K562 (cell line): Measurements from ENCODE around the gene DOK1. TPM values are rescaled to one million over a fixed set of nuclear protein-coding genes. Genes with fewer than 3 reads are reported as not detected.

Experiments used
- CHD2 ChIP-seq: IDR thresholded peaks from 2 replicates; pipeline ENCODE4 v1.6.1; 2011; ENCODE audit warnings: low read depth, low read length
- CTBP1 ChIP-seq: fragments of 450-650 bp; IDR thresholded peaks from 2 replicates; pipeline ENCODE4 v1.6.1; 2016; ENCODE audit warnings: borderline replicate concordance
- ESRRA ChIP-seq: fragments of 450-650 bp; IDR thresholded peaks from 2 replicates; pipeline ENCODE4 v1.6.1; 2014; ENCODE audit warnings: low read depth, mild to moderate bottlenecking, moderate library complexity, borderline replicate concordance
- FOXJ3 ChIP-seq: sonication (generic); formaldehyde crosslinking; IDR thresholded peaks from 2 replicates; pipeline ENCODE4 v1.4.0; 2020; ENCODE audit warnings: mild to moderate bottlenecking, missing genetic modification reagents
- IRF2 ChIP-seq: sonication (generic); formaldehyde crosslinking; IDR thresholded peaks from 2 replicates; pipeline ENCODE4 v1.8.1; 2022; ENCODE audit warnings: mild to moderate bottlenecking, missing genetic modification reagents
- LARP7 ChIP-seq: fragments of 450-650 bp; IDR thresholded peaks from 2 replicates; pipeline ENCODE4 v1.6.1; 2016
- MTA1 ChIP-seq: fragments of 450-650 bp; IDR thresholded peaks from 2 replicates; pipeline ENCODE4 v1.6.1; 2017; ENCODE audit warnings: borderline replicate concordance
- PRMT5 ChIP-seq: sonication (generic); formaldehyde crosslinking; IDR thresholded peaks from 2 replicates; pipeline ENCODE4 v1.5.0; 2020; ENCODE audit warnings: missing genetic modification reagents
- SMARCE1 ChIP-seq: fragments of 450-650 bp; IDR thresholded peaks from 2 replicates; pipeline ENCODE4 v1.7.1; 2016; ENCODE audit warnings: mild to moderate bottlenecking
- SOX6 ChIP-seq: fragments of 450-650 bp; IDR thresholded peaks from 2 replicates; pipeline ENCODE4 v1.6.1; 2014; ENCODE audit warnings: mild to moderate bottlenecking
- TEAD1 ChIP-seq, 2 experiments: fragments of 450-650 bp in 1 of 2; sonication (generic) in 1 of 2; formaldehyde crosslinking; IDR thresholded peaks; 2 replicates each; pipeline versions ENCODE4 v1.4.0 to v1.8.0; 2020 to 2022; ENCODE audit warnings: mild to moderate bottlenecking in 2 of 2, missing genetic modification reagents in 1 of 2
- TFAM ChIP-seq: fragments of 250-450 bp; sonication (Bioruptor Pico); conservative IDR thresholded peaks from 2 replicates; pipeline ENCODE4 v1.5.0; 2021; ENCODE audit warnings: mild to moderate bottlenecking, moderate library complexity
- USF2 ChIP-seq: sonication (generic); formaldehyde crosslinking; IDR thresholded peaks from 2 replicates; pipeline ENCODE4 v1.5.0; 2020; ENCODE audit warnings: missing genetic modification reagents
- ZBTB7A ChIP-seq: IDR thresholded peaks from 2 replicates; pipeline ENCODE4 v1.6.1; 2011; ENCODE audit warnings: low read depth, mild to moderate bottlenecking, low read length, moderate library complexity, borderline replicate concordance; ENCODE audit not compliant: control insufficient read depth
- ZBTB9 ChIP-seq: fragments of 450-650 bp; formaldehyde crosslinking; IDR thresholded peaks from 2 replicates; pipeline ENCODE4 v1.4.0; 2020; ENCODE audit warnings: mild to moderate bottlenecking, moderate library complexity
- ZNF263 ChIP-seq: sonication (generic); formaldehyde crosslinking; IDR thresholded peaks from 2 replicates; pipeline ENCODE4 v1.8.0; 2022; ENCODE audit warnings: mild to moderate bottlenecking, missing genetic modification reagents, borderline replicate concordance
- polyA plus RNA-seq, 8 experiments: library from polyadenylated mRNA; depleted of rRNA in 4 of 8; stranded (reverse) in 5 of 8; unstranded in 3 of 8; fragments of >200 nt; fragmentation: Nextera tagmentation in 2 of 8; fragmentation: Illumina TruSeq in 1 of 8; extraction: Ambion mirVana in 2 of 8; extraction: Trizol in 1 of 8; gene quantifications; 2 replicates each; pipeline versions ENCODE4 v1.2.1 to v1.2.3, GENCODE V29; 2011 to 2014; ENCODE audit warnings: inconsistent platforms in 1 of 8, missing spikeins in 1 of 8
- total RNA-seq, 7 experiments: library from RNA; depleted of rRNA in 6 of 7; stranded (reverse); fragments of >200 nt in 6 of 7; fragmentation: Illumina TruSeq in 2 of 7; extraction: Trizol in 2 of 7; gene quantifications; 2 replicates each; pipeline versions ENCODE4 v1.2.1 to v1.2.3, GENCODE V29; 2011 to 2021; ENCODE audit warnings: low replicate concordance in 1 of 7
- TF ChIP-seq, protein P1 (sequence below): fragments of 450-650 bp; IDR thresholded peaks from 2 replicates; pipeline ENCODE4 v1.7.1; 2018; ENCODE audit warnings: mild to moderate bottlenecking, low read depth; ENCODE audit not compliant: partially characterized antibody
- TF ChIP-seq, protein P2 (sequence below): sonication (generic); formaldehyde crosslinking; IDR thresholded peaks from 2 replicates; pipeline ENCODE4 v1.8.0; 2022; ENCODE audit warnings: mild to moderate bottlenecking, missing genetic modification reagents
- TF ChIP-seq, protein P3 (sequence below): fragments of 250-450 bp; sonication (Bioruptor Pico); IDR thresholded peaks from 2 replicates; pipeline ENCODE4 v1.5.0; 2021

DOK1 gene
- total and polyA plus RNA-seq, 9 of the 15 experiments (the other 6 are each of a cell fraction or from before 2014, with no cell fraction given): 0.59 to 36.4 (median 16.1) TPM

DNA sequence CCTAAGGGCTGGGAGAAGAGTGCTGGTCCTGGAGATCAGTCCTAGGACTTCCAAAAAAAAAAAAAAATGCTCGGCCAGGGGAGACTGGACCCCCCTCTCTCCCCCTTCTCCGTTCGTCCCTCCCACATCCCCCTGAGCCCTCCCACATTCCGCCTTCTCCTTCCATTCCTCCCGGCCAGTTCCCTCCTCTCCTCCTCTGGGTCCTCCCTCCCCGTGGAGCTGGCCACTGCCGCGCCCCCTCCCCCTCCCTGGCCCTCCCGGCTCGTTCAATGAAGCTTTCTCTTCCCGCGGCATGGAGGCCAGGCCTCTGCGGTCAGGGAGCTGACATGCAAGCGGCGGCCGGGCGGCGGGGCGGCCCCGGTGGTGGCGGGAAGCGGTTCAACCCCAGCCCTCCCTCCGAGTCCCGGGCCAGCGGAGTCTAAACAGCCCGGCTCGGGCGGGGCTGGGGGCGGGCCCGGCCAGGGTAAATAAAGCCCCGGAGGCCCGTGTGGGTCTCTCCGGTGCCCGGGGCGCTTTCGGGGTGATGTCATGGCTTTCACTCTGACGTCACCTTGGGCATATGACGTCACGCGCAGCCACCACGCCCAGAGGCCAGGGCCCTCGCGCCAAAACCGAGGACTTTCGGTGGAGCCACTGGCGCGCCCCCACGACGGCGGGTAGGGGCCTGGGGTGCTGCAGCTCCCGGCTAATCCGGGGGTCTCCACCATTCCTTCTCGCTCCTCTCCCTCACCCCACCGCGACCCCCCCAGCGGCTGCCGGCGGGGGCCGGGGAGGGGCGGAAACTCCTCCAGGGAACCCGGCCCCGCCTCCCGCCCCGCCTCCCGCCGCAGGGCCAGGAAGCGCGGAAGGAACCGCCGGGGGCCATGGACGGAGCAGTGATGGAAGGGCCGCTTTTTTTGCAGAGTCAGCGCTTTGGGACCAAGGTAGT, at the start of gene DOK1, which contains the start of gene LOXL3 (continued):
- TF ChIP-seq CHD2: 0 out of 2 replicates have a peak, but pooled peaks have one; percentile 26
- no peak for TF ChIP-seq LARP7
- 0 out of 2 replicates have a peak, but pooled peaks have one; percentile 40 for TF ChIP-seq ZBTB9 (CRISPR knock-in tag)
- TF ChIP-seq IRF2 (CRISPR knock-in tag): no peak
- no peak for TF ChIP-seq FOXJ3
- peak; percentile 27; the same call in 1 of the 2 replicates for TF ChIP-seq ZNF263 (CRISPR knock-in tag)
- TF ChIP-seq MTA1: peak; percentile 77
- TF ChIP-seq ESRRA: peak; percentile 82
- TF ChIP-seq TEAD1 (CRISPR knock-in tag; IDR thresholded peaks at IDR 0.05): peak in 1 of 2 experiments; percentile 2; a peak in 1 of 4 replicates
- peak; percentile 15; the same call in 1 of the 2 replicates for TF ChIP-seq SOX6
- TF ChIP-seq, protein P1, sequence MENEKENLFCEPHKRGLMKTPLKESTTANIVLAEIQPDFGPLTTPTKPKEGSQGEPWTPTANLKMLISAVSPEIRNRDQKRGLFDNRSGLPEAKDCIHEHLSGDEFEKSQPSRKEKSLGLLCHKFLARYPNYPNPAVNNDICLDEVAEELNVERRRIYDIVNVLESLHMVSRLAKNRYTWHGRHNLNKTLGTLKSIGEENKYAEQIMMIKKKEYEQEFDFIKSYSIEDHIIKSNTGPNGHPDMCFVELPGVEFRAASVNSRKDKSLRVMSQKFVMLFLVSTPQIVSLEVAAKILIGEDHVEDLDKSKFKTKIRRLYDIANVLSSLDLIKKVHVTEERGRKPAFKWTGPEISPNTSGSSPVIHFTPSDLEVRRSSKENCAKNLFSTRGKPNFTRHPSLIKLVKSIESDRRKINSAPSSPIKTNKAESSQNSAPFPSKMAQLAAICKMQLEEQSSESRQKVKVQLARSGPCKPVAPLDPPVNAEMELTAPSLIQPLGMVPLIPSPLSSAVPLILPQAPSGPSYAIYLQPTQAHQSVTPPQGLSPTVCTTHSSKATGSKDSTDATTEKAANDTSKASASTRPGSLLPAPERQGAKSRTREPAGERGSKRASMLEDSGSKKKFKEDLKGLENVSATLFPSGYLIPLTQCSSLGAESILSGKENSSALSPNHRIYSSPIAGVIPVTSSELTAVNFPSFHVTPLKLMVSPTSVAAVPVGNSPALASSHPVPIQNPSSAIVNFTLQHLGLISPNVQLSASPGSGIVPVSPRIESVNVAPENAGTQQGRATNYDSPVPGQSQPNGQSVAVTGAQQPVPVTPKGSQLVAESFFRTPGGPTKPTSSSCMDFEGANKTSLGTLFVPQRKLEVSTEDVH: peak; percentile 95
- 0 out of 2 replicates have a peak, but pooled peaks have one; percentile 21 for TF ChIP-seq SMARCE1
- TF ChIP-seq CTBP1: peak; percentile 42; the same call in 1 of the 2 replicates
- TF ChIP-seq PRMT5 (CRISPR knock-in tag): no peak
- TF ChIP-seq ZBTB7A: peak; percentile 50; the same call in 1 of the 2 replicates
- TF ChIP-seq, protein P2, sequence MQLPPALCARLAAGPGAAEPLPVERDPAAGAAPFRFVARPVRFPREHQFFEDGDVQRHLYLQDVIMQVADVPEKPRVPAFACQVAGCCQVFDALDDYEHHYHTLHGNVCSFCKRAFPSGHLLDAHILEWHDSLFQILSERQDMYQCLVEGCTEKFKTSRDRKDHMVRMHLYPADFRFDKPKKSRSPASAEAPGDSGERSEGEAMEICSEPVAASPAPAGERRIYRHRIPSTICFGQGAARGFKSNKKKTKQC: peak; percentile 61; the same call in 1 of the 2 replicates
- no peak for TF ChIP-seq TFAM
- TF ChIP-seq USF2 (CRISPR knock-in tag): 0 out of 2 replicates have a peak, but pooled peaks have one; percentile 22
- TF ChIP-seq, protein P3, sequence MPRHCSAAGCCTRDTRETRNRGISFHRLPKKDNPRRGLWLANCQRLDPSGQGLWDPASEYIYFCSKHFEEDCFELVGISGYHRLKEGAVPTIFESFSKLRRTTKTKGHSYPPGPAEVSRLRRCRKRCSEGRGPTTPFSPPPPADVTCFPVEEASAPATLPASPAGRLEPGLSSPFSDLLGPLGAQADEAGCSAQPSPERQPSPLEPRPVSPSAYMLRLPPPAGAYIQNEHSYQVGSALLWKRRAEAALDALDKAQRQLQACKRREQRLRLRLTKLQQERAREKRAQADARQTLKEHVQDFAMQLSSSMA (CRISPR knock-in tag): 0 out of 2 replicates have a peak, but pooled peaks have one; percentile 32
